ENCODE results near the gene RABL6.
A peak's percentile ranks its signal among the peaks of the same experiment; 100 is the strongest.
"Not testable (repeated sequence)": the region's sequence is repeated elsewhere in the genome, so short reads cannot be mapped to it uniquely, and the experiment has no call there.

RABL6 gene, protein sequence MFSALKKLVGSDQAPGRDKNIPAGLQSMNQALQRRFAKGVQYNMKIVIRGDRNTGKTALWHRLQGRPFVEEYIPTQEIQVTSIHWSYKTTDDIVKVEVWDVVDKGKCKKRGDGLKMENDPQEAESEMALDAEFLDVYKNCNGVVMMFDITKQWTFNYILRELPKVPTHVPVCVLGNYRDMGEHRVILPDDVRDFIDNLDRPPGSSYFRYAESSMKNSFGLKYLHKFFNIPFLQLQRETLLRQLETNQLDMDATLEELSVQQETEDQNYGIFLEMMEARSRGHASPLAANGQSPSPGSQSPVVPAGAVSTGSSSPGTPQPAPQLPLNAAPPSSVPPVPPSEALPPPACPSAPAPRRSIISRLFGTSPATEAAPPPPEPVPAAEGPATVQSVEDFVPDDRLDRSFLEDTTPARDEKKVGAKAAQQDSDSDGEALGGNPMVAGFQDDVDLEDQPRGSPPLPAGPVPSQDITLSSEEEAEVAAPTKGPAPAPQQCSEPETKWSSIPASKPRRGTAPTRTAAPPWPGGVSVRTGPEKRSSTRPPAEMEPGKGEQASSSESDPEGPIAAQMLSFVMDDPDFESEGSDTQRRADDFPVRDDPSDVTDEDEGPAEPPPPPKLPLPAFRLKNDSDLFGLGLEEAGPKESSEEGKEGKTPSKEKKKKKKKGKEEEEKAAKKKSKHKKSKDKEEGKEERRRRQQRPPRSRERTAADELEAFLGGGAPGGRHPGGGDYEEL

DNA sequence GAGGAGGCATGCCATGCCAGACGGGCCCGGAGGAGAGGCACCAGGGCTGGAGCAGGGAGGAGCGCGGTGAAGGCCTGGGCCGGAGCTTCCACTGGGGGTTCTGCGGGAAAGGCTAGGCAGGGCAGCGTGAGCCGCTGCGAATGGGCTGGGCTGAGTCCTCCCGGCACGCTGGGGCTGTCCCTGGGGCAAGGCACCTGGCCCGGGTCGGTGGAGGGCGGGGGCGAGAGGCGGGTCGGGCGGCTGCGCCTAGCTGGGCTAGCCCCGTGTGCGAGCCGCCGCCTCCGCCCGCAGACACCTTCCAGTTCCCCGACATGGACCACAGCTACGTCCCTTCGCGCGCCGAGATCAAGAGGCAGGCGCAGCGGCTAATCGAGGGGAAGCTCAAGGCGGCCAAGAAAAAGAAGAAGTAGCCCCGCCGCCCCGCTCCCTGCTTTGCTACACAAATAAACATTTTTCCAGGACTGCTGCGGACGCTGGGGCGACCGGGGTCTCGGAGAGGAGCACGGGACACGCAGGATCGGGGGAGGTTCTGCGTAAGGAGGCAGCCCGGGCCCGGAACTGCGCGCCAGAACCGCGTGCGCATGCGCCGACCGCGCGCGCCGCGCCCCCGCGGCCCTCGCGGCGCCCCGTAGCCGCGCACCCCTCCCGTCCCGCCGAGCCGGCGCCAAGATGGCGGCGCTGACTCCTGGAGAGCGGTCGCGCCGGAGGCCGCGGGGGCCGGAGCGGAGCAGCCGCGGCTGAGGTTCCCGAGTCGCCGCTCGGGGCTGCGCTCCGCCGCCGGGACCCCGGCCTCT lies at the start of gene RABL6:
TSS of gene RABL6 (plus strand) at position 668 of the 794 bp plus-strand sequence. CDS start 249 bp downstream, outside the sequence.
- DNase-seq = peak; percentile 76

- DNase-seq = no peak
Observed at GRCh38 chr9:136759001-136759400, 48.7 kb upstream of the RABL6 start.

- DNase-seq = no peak
Observed at GRCh38 chr9:136759436-136760325, 48.1 kb upstream of the RABL6 start.

- no peak for DNase-seq
Observed at GRCh38 chr9:136760424-136760823, 47.3 kb upstream of the RABL6 start.

- DNase-seq = not testable (repeated sequence)
Observed at GRCh38 chr9:136760834-136761544, 46.8 kb upstream of the RABL6 start.

DNA sequence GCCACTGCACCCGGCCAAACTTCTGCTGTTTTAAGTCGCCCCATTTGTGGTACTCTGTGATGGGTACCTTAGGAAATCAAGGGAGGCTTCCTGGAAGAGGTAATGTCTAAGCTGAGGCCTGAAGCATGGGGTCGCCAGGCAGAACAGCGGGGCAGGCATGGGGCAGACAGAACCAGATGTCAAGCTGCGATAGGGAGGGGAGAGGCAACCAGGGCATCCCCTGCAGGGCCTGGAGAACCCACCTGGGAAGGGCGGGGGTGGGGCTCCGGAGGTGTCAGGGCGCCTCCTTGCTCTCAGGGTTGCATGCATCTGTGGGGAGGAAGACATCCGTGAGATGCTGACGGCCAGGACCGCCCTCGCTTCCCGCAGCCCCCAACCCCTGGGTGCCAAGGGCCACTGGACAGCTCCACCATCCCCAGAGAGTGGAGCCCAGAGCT lies 46.2 kb upstream of the RABL6 start:
- DNase-seq = no peak

DNA sequence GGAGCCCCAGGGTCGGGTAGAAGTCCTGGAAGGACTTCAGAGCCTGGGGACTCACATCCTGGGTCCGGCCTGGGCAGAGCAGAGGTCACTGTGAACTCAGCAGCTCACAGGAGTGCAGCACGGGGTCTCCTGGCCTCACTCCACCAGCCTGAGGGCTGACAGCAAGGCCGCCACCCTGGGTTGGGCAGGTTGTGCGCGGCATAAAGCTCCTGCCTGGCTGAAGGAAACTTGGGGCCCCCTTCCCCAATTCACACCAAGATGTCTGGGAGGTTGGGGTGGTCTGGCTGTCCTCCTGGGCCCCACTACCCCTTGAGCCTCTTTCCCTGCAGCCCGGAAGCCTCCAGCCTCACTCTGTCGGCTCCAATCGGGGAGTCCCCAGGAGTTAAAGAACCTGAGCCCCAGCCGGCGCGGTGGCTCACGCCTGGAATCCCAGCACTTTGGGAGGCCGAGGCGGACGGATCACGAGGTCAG lies 45.5 kb upstream of the RABL6 start:
- no peak for DNase-seq

- peak; percentile 44 for DNase-seq
Observed at GRCh38 chr9:136762915-136763648, 44.7 kb upstream of the RABL6 start.

GRCh38 chr9:136763649-136764035 lies 44.1 kb upstream of the RABL6 start:
- DNase-seq = no peak

GRCh38 chr9:136764301-136764891 lies 43.4 kb upstream of the RABL6 start, which contains the start of gene LCN15:
Gene LCN15 (minus strand): TSS chr9:136764518. CDS start chr9:136764488, 30 bp downstream.
- DNase-seq = no peak

- no peak for DNase-seq
Observed at GRCh38 chr9:136765041-136765440, 42.7 kb upstream of the RABL6 start.

DNA sequence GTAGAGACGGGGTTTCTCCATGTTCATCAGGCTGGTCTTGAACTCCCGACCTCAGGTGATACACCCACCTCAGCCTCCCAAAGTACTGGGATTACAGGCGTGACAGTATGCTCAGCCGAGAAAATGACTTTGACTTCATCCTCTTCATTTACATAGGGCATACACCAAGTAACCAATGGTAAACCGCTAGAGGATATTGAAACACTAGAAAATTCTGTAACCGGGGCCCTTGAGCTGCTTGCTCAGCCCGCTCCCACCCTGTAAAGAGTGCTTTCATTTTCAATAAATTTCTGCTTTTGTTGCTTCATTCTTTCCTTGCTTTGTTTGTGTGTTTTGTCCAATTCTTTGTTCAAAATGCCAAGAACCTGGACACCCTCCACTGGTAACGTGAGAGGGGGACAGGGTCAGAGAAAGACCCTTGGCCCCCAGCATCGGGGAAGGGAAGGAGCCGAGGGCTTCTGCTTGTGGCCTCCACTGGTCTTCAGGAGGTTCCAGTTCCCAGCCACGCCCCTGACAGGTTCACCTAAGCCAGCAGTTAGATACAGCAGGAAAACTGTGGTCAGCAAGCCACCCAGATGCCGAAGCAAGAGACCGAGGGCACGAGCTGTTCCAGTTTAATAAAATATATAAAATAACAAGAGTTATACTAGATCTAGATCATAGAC lies 41.9 kb upstream of the RABL6 start:
- DNase-seq = not testable (repeated sequence)

DNA sequence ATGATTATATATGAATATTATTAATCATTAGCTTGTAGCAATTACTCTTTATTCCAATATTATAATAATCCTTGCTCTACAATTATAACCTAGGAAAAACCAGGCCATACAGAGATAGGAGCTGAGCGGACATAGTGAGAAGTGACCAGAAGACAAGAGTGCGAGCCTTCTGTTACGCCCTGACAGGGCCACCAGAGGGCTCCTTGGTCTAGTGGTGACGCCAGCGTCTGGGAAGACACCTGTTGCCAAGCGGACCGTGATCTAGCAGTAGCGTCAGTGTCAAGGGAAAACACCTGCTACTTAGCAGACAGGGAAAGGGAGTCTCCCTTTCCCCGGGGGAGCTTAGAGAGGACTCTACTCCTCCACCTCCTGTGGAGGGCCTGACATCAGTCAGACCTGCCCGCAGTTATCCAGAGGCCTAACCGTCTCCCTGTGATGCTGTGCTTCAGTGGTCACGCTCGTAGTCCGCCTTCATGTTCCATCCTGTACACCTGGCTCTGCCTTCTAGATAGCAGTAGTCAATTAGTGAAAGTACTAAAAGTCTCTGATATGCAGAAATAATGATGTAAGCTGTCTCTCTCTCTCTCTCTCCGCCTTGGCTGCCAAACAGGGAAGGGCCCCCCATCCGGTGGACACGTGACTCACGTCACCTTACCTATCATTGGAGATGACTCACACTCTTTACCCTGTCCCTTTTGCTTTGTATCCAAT lies 41.2 kb upstream of the RABL6 start:
- peak; percentile 27 for DNase-seq

GRCh38 chr9:136769710-136770191 lies 38.0 kb upstream of the RABL6 start:
- DNase-seq = peak; percentile 53

DNA sequence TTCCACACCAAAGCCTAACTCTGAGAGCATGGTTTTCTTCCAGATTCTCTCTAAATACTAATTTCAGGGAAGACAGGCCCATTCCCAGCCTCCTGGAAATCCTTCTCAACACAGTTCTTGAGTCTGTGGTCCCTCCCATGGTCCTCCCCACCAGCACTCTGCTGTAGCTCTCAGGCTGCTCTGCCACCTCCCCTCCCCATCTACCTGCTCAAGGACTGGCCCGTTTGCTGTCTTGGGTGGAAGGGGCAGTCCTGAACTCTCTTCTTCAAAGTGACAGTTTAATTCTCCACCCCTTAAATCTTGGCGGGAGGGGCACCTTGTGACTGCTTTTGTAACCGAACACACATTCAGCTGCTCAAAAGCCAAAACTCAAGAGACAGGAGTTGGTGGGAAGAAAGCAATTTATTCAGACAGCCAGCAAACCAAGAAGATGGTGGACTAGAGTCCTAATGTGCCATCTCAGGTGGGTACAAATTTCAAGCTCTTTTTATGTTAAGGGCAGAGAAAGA lies 35.8 kb upstream of the RABL6 start:
- DNase-seq = no peak

GRCh38 chr9:136773386-136774044 lies 34.2 kb upstream of the RABL6 start:
- no peak for DNase-seq

DNA sequence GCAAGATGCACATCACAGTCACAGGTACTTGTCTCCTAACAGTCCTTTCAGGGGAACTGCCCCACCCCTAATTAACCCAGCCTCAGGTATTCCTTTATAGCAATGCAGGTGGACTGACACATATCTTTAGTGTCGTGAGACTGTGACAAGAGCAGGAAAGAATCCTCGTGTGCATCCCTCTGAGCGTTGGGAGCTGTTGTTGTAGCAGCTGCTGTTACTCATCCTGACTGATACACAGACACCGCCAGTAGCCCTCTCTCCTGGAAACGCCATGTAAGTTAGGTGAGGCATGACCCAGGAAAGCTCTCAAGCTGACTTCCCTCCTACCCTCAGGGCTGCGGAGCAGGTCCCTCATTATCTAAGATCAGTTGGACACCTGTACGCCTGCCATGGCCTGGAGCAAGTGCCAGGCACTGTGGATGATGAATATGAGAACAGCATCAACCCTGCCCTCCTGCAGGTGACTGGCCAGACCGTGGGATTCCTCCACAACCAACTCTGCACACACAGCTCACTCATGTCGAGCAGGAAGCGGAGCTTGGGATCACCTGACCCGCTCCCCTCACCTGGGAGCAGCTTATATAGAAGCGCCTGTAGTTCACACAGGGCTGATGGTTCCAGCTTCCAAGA lies 33.2 kb upstream of the RABL6 start:
- DNase-seq = no peak

Data from activated CD4-positive, alpha-beta T cell treated with anti-CD3 and anti-CD28 coated beads, Interleukin-2, amount 50 U/mL, for 1 hour (primary cell).